DND-41 (cell line): Measurements from ENCODE around the gene TPCN1.

ENCODE experiments used
- ATAC-seq: fragments of 200-7000 bp; cut with Tn5 transposase; 3 replicates; pipeline ENCODE4 v1.9.1; 2021; ENCODE audit warnings: low read depth; ENCODE audit not compliant: insufficient read depth
- DNase-seq: peaks from one replicate; pipeline ENCODE4 v3.0.0-alpha.2; 2020
- H2AFZ ChIP-seq: 2 replicates; pipeline ENCODE4 v1.6.0; 2012; ENCODE audit warnings: low read depth, low read length
- H3K27ac ChIP-seq: 2 replicates; pipeline ENCODE4 v1.5.1; 2012; ENCODE audit warnings: low read length, inconsistent platforms
- H3K27me3 ChIP-seq: fragments of 200-600 bp; sonication (generic); 2 replicates; pipeline ENCODE4 v1.6.0; 2012; ENCODE audit warnings: low read length, mild to moderate bottlenecking, inconsistent platforms; ENCODE audit not compliant: insufficient read depth, poor library complexity
- H3K36me3 ChIP-seq: 2 replicates; pipeline ENCODE4 v1.5.1; 2012; ENCODE audit warnings: low read length, inconsistent platforms; ENCODE audit not compliant: insufficient read depth
- H3K4me1 ChIP-seq: 2 replicates; pipeline ENCODE4 v1.5.1; 2012; ENCODE audit warnings: mild to moderate bottlenecking, low read length; ENCODE audit not compliant: insufficient read depth
- H3K4me2 ChIP-seq: 2 replicates; pipeline ENCODE4 v1.6.0; 2012; ENCODE audit warnings: mild to moderate bottlenecking, moderate library complexity, low read length, inconsistent platforms; ENCODE audit not compliant: insufficient read depth
- H3K4me3 ChIP-seq, 2 experiments: fragments of 200-600 bp in 1 of 2; shearing (Covaris generic) in 1 of 2; 2 replicates each; pipeline ENCODE4 v1.5.1; 2012 to 2016; ENCODE audit warnings: inconsistent platforms in 2 of 2, low read length in 2 of 2, mild to moderate bottlenecking in 2 of 2, low read depth in 1 of 2, moderate library complexity in 1 of 2
- H3K79me2 ChIP-seq: 2 replicates; pipeline ENCODE4 v1.6.0; 2012; ENCODE audit warnings: low read length, inconsistent platforms; ENCODE audit not compliant: insufficient read depth
- H3K9ac ChIP-seq: 2 replicates; pipeline ENCODE4 v1.6.0; 2012; ENCODE audit warnings: low read depth, mild to moderate bottlenecking, inconsistent platforms, low read length, moderate library complexity
- H3K9me3 ChIP-seq: 2 replicates; pipeline ENCODE4 v1.5.1; 2012; ENCODE audit warnings: low read length, moderate library complexity, mild to moderate bottlenecking, inconsistent platforms; ENCODE audit not compliant: insufficient read depth, severe bottlenecking
- H4K20me1 ChIP-seq: 2 replicates; pipeline ENCODE4 v1.6.0; 2012; ENCODE audit warnings: low read length; ENCODE audit not compliant: insufficient read depth
- CTCF ChIP-seq: IDR thresholded peaks from 2 replicates; pipeline ENCODE4 v1.5.1; 2012; ENCODE audit warnings: borderline replicate concordance, low read length, moderate library complexity, mild to moderate bottlenecking; ENCODE audit not compliant: poor library complexity, severe bottlenecking; ENCODE audit errors: extremely low read depth
- EZH2 ChIP-seq: IDR thresholded peaks from 3 replicates; pipeline ENCODE4 v1.6.1; 2012; ENCODE audit warnings: borderline replicate concordance, low read depth, mild to moderate bottlenecking, moderate library complexity, low read length, inconsistent platforms; ENCODE audit not compliant: severe bottlenecking

The TPCN1 gene

GRCh38 chr12:113302466-113302865 lies 81.2 kb downstream of the TPCN1 start:
- H3K27me3 ChIP-seq: no peaks in the 10 kb centered on the region
- H4K20me1 ChIP-seq: no peaks in the 10 kb centered on the region; the same call in 1 of the 2 replicates
- DNase-seq (no peak), ATAC-seq (peak; percentile 27; the same call in 1 of the 3 replicates)
- no peak overlapping the region for H3K9ac ChIP-seq
- no peak for TF ChIP-seq CTCF
- no peak for TF ChIP-seq EZH2
- no peak overlapping the region for H3K4me2 ChIP-seq
- no peak overlapping the region for H2AFZ ChIP-seq
- peaks cover 72% of the 10 kb centered on the region for H3K36me3 ChIP-seq
- H3K9me3 ChIP-seq: no peaks in the 10 kb centered on the region
- H3K4me1 ChIP-seq: peaks cover 4% of the 10 kb centered on the region; the same call in 1 of the 2 replicates
- no peak overlapping the region for H3K27ac ChIP-seq
- H3K79me2 ChIP-seq: no peaks in the 10 kb centered on the region
- H3K4me3 ChIP-seq: no peak overlapping the region

- Histone ChIP-seq H2AFZ (no peak overlapping the region), H3K4me1 (peaks cover 4% of the 10 kb centered on the region; the same call in 1 of the 2 replicates), H3K27ac (peak overlapping the region; percentile 43; the same call in 1 of the 2 replicates), H3K27me3 (no peaks in the 10 kb centered on the region), H3K4me3 (no peak overlapping the region), H3K36me3 (peaks cover 71% of the 10 kb centered on the region), H3K79me2 (no peaks in the 10 kb centered on the region), H4K20me1 (no peaks in the 10 kb centered on the region; the same call in 1 of the 2 replicates), H3K9me3 (no peaks in the 10 kb centered on the region), H3K4me2 (no peak overlapping the region), H3K9ac (no peak overlapping the region)
- TF ChIP-seq CTCF (no peak), EZH2 (no peak)
- 0 out of 3 replicates have a peak, but pooled peaks have one; percentile 10 for ATAC-seq
- DNase-seq: peak; percentile 44
Observed at GRCh38 chr12:113302886-113303640, 81.8 kb downstream of the TPCN1 start.

- H3K9me3 ChIP-seq: no peaks in the 10 kb centered on the region
- no peak overlapping the region; the same call in 1 of the 2 replicates for H3K27ac ChIP-seq
- H3K9ac ChIP-seq: no peak overlapping the region
- no peaks in the 10 kb centered on the region for H3K79me2 ChIP-seq
- DNase-seq (no peak), ATAC-seq (no peak)
- no peak overlapping the region for H3K4me3 ChIP-seq
- no peak for TF ChIP-seq CTCF
- TF ChIP-seq EZH2: no peak
- peaks cover 69% of the 10 kb centered on the region for H3K36me3 ChIP-seq
- H2AFZ ChIP-seq: no peak overlapping the region
- H3K27me3 ChIP-seq: no peaks in the 10 kb centered on the region
- H3K4me2 ChIP-seq: no peak overlapping the region
- no peaks in the 10 kb centered on the region; the same call in 1 of the 2 replicates for H4K20me1 ChIP-seq
- H3K4me1 ChIP-seq: peaks cover 4% of the 10 kb centered on the region; the same call in 1 of the 2 replicates
Observed at GRCh38 chr12:113305281-113305856, 84.1 kb downstream of the TPCN1 start.
